HepG2 (cell line): ENCODE results near the gene ADAP2.

ENCODE experiments used
- CTCF ChIP-seq: sonication (generic); formaldehyde crosslinking; IDR thresholded peaks from 2 replicates; pipeline ENCODE4 v1.5.0; 2020; ENCODE audit warnings: mild to moderate bottlenecking, missing genetic modification reagents, moderate library complexity
- FOXJ3 ChIP-seq: sonication (generic); formaldehyde crosslinking; IDR thresholded peaks from 2 replicates; pipeline ENCODE4 v1.4.0; 2020; ENCODE audit warnings: missing genetic modification reagents, mild to moderate bottlenecking, borderline replicate concordance
- ZBTB43 ChIP-seq: sonication (generic); formaldehyde crosslinking; conservative IDR thresholded peaks from 2 replicates; pipeline ENCODE4 v1.4.0; 2020; ENCODE audit warnings: missing genetic modification reagents
- ZNF670 ChIP-seq: sonication (generic); formaldehyde crosslinking; IDR thresholded peaks from 2 replicates; pipeline ENCODE4 v1.8.0; 2022; ENCODE audit warnings: mild to moderate bottlenecking, missing genetic modification reagents, borderline replicate concordance
- ZNF704 ChIP-seq: sonication (generic); formaldehyde crosslinking; IDR thresholded peaks from 2 replicates; pipeline ENCODE4 v1.8.1; 2023; ENCODE audit warnings: mild to moderate bottlenecking, inconsistent platforms, moderate library complexity, missing genetic modification reagents, borderline replicate concordance

DNA sequence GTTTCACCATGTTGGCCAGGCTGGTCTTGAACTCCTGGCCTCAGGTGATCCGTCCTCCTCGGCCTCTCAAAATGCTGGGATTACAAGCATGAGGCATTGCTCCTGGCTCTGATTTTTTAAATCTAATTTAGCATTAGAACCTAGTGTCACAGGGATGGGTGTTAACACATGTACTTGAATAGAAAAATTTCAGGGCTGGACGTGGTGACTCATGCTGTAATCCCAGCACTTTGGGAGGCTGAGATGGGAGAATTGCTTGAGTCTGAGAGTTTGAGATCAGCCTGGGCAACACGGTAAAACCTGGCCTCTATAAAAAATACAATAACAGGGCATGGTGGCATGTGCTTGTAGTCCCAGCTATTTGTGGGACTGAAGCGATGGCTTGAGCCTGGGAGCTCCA is 43.1 kb downstream of the ADAP2 start:
- TF ChIP-seq ZNF704 (CRISPR knock-in tag) (no peak), CTCF (CRISPR knock-in tag) (no peak), FOXJ3 (CRISPR knock-in tag) (no peak), ZBTB43 (no peak), ZNF670 (no peak)
